C4-2B (cell line): ENCODE measurements around the gene SULT1A3.
"Not testable (repeated sequence)": the region's sequence is repeated elsewhere in the genome, so short reads cannot be mapped to it uniquely, and the experiment has no call there.

Experiments
- CTCF ChIP-seq: fragments of 450-650 bp; conservative IDR thresholded peaks from 2 replicates; pipeline ENCODE4 v1.5.1; 2017; ENCODE audit warnings: mild to moderate bottlenecking
- ZFX ChIP-seq: fragments of 450-650 bp; IDR thresholded peaks from 2 replicates; pipeline ENCODE4 v1.6.1; 2017

- TF ChIP-seq CTCF, ZFX: not testable (repeated sequence)
Observed at GRCh38 chr16:30193098-30193497, 6.0 kb upstream of the SULT1A3 start.
